ENCODE data around the gene PLCB1.
"Not testable (repeated sequence)": the region's sequence is repeated elsewhere in the genome, so short reads cannot be mapped to it uniquely, and the experiment has no call there.

PLCB1 gene

GRCh38 chr20:8571611-8572010 lies 439.5 kb downstream of the PLCB1 start:
- DNase-seq, result no peak

GRCh38 chr20:8573686-8574085 lies 441.6 kb downstream of the PLCB1 start:
- no peak for DNase-seq

GRCh38 chr20:8575114-8575513 lies 443.0 kb downstream of the PLCB1 start:
- DNase-seq, result no peak

DNA sequence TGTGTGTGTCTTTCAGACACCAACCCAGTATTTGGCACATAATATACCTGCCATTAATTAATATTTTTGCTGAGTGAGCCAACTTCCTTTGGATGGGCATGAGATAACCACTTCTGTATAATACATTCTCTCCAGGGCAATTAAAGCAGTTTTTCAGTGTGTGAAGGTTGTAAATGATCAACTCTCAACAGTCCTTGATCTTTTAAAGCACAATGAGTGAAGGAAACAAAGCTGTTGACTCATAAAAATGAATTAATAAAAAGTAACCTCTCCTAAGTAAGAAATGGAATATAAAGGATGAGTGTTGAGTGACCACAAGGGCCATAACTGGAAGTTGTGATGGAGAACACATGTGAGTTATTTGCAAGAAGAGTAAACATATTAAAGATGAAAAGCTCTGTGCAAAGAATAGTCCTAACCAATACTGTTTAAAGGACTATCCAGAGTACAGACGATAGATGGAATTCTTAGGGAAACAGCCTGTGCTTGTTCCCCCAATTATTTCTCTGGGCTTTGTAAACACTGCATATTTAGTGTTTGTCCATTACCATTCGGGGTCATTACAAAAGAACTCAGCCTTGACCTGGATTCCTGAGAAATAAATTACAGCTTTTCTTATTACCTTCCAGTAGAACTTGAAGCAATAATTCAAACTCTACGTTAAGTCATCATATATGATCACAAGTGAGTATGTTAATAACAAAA lies 446.2 kb downstream of the PLCB1 start:
- DNase-seq, result no peak

- no peak for DNase-seq
Measured at GRCh38 chr20:8579035-8579434, 447.0 kb downstream of the PLCB1 start.

DNA sequence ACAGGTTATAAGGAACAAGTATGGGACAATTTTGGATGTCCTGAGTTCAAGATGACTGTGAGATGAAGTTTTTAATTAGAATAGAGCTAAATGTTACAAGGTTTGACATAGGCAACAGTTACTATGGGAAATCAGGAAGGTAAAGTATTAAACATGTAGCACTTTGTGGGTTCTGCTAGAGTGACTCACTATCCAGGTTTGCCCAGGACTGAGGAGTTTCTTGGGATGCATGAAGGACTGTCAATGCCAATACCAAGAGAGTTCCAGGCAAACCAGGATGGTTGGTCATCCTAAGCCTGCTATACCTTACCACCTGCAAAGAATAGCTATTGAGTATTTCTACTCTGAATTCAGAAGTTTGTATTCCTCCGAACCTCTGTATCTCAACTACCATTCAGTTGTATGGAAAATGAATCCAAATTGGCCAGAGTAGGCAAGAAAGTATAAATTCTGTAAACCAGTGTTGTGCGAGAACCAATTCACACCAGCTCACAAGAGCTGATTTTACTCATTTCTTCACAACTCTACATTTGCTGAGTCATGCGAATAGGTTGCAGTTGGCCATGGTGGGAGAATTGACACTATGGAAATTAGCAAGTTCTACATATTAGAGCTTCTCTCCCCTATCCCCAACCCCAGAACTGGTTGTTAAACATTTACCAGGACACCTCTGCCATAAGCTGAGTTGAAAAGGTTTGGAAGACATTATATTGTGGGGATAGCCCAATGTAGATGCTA lies 449.5 kb downstream of the PLCB1 start:
- DNase-seq, result no peak

DNA sequence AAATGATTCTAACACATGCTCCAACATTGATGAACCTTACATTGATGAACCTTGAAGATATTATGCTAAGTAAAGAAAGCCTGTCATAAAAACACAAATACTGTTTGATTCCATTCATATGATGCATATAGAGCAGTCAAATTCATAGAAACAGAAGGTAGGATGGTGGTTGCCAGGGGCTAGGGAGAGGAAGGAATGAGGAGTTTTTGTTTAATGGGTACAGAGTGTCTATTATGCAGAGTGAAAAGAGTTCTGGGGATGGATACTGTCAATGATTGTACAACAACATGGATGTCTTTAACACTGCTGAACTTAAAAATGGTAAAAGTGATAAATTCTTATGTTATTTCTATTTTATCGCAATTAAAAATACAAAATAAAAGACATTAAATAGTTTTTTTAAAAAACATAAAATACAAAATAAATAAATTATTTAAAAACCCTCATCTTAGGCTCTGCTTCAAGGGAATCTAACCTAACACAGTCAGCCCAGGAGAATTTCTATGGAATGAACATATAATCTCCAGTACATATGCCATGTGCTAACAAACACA lies 451.0 kb downstream of the PLCB1 start:
- no peak for DNase-seq

DNA sequence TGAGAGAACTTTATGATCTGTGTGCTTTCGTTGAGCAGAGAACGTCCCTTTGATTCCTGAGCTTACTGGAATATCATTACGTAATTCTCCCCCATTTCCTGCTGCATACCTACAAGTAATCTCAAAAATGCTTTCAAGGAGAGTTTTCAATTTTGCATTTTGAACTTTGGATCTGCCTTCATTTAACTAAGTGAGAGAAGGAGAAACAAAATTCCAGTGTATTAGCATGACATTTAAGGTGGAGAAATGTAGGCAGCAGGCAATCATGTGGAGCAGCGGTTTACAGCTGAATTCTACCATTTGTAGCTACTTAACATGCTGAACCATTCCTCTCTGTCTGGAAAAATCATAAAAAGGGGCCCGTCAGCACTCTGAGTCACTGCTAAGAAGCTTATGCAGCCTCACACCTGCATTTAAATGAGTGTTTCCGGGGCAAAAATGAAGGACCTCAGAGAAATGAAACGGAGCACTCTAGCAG lies 451.5 kb downstream of the PLCB1 start:
- DNase-seq, result no peak

GRCh38 chr20:8587251-8587650 lies 455.2 kb downstream of the PLCB1 start:
- no peak for DNase-seq

GRCh38 chr20:8587810-8588209 lies 455.7 kb downstream of the PLCB1 start:
- no peak for DNase-seq

DNA sequence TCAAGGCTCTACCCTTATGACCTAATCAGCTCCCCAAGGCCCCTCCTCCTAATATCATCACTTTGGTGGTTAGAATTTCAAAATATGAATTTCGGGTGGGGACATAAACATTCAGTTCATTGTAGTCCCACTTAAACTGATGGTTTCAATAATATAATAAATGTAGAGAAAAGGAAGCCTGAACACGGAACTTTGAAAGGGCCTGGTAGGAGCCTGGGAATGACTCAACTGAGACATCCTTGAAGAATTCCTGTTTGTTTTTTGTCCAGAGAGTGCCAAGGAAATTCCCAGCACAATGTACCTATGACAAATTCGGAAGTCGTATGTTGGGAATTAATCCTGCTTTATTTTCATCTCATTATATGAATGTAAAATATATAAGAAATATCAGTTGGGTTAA lies 457.9 kb downstream of the PLCB1 start:
- DNase-seq, result no peak

- DNase-seq, result not testable (repeated sequence)
Measured at GRCh38 chr20:8600910-8601541, 469.0 kb downstream of the PLCB1 start.

DNA sequence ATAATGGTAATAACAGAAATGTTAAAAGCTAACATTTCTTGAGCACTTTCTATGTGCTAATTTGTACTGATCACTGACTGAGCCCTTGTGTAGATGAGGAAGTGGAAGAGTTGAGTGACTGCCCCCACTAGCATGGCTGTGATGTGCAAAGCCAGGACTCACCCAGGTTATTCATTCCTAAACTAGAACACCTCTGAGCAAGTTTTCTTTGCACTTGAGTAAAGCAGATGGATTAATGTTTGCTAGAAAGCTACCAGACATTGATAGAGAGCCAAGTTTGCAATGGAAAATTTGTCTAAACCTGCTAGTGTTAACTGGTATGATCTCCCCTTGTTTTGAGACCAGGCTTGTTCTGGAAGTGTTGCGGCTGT lies 469.5 kb downstream of the PLCB1 start:
- DNase-seq, result no peak

DNA sequence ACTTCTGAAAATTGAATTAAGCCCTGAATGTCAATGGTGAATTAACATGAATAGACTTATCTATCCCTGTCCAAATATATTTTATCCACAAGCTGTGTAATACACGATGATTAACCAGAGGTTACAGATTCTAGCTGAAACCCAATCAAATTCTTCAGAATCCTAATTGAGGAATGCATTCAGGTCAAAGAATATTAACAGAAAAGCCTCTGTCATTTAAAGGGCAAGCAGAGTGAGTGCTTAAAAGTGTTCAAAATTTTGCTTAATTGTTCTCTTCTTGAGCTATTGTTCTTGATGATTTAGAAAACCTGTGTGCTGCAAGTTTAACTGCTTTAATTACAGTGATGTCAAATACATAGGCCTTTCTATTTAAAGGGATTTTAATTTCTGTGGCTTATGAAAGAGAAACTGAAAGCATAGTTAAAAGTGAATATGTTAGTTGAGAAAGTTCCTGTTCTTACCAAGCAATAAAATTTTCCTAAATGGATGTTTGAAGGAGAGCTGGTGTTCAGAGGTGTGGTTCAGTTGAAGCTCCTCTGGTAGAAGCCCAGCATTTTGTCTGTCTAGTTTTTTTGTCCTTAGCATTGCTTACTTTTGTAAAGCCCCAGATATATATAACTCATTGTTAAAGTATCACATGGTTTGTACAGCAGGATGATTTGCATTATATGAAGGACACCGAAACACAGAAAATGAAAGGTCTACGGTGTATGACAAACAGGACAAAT lies 470.5 kb downstream of the PLCB1 start:
- no peak for DNase-seq

DNA sequence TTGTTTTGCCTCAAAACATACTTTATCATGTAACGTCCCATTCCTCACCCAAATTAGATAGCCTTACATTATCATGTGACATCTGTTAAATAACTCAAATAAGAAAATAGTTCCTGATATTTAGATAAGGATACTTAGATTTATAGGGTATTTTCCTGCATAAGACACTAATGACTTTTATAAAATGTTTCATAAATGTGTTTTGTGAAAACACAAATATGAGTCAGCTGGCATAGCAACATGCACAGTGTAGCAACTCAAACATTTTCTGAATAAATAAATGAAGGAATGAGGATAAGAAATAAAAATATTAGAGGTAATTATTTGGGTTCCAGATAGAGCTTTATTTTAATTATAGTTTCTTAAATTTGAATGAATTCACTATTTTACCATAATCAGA lies 476.4 kb downstream of the PLCB1 start:
- DNase-seq, result no peak

- DNase-seq, result no peak
Measured at GRCh38 chr20:8616792-8617191, 484.7 kb downstream of the PLCB1 start.

DNA sequence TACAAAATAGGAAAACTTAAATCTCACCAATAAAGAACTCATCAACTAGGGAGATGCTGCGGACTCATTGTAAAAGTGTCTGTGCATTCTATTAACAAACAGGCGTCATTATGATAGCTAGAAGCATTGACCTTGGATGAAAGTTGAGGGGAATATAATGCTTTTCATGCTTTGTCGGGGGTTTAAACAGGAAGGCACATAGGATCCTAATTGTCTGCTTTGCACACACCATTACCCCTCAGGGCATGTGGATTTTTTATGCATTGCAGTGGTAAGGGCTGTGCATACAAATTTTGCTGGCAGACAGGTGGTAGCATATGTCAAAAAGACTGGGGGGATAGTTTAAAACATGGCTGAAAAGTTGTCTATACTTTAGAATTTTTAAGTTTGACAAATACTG lies 488.9 kb downstream of the PLCB1 start:
- DNase-seq, result no peak

DNA sequence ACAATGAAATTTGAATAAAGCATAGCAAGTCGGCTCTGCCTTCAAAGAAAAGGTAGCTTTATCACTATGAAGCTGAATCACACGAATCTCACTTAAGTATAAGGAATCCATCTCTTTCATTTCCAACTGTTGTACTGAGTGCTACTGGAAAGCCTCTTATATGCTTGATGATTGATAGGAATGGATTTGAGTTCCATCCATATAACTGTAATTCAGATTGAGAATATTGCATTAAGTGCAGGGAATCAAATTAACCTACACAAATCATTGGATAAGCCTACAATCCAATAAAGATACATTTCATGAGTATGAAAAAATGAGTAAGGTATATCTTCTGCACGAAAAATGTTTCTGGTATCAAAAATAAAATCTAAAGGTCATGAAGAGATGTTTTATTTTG lies 492.0 kb downstream of the PLCB1 start:
- DNase-seq, result no peak

- no peak for DNase-seq
Measured at GRCh38 chr20:8624616-8625015, 492.6 kb downstream of the PLCB1 start.

DNA sequence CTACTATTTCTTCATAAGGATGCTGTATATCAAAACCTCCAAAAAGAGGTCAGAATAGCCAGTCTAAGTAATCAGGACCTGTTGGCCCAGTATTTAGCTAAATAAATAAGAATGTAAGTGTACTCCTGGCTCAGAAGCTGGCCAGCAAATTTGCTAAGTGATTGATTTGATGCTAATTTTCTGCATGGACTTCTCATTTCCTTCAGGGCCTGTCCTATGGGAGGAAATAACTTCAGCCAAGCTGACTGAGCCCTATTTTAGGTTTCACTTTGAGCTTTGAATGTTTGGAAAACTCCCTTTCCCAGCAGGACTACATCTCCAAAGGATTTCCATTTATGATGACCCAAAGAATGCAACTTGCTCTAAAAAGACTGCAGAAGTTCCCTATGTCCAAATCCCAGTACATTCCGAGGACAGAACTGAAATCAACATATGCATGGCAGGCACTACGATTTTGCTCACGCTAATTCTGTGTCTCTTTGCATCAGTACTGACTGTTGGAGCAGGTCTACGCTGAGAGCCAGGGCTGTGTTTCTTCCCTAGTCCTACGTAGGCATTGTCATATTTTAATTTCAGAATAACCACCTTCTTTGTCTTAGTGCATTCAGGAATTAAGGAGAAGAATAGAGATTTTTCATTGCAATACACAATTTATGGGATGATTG lies 495.4 kb downstream of the PLCB1 start:
- no peak for DNase-seq

DNA sequence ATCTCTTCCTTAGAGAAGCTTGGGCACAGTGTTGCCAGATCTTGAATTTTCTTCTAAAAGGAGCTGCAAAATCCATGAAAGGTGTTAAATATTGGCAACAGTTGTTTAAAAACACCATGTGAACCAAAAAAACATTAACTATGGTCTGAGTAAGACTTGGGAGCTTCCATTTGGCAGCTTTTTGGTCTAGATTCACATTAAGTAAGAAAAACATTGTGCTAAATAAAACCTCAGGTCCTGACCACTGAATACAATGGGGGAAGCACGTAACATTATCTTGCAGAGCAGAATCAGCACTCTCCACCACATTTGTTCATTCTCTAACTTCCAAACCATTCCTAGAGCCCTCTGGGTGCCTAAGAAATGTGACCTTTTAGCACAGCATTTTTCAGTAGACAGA lies 499.2 kb downstream of the PLCB1 start:
- DNase-seq, result no peak

DNA sequence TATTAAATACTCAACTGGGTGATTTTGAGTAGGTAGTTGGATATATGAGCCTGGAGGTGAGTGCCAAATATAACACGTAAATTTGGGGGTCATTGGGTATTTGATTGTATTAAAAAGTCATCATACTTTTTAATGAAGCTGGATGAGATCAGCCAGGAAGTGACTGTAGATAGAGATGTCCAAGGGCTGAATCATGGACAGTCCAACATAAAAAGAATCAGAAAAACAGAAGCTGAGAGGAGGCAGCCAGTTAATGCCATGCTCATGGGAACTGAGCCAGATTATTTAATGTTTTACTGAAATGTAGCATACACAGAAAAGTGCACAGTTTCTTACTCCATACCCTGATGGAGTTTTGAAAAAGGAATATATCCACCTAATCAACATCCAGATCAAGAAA lies 501.3 kb downstream of the PLCB1 start:
- no peak for DNase-seq
